ENCODE data around the gene DFFA. TPM values are rescaled to one million over a fixed set of nuclear protein-coding genes. Genes with fewer than 3 reads are reported as not detected.
A peak's percentile ranks its signal among the peaks of the same experiment; 100 is the strongest.

DFFA gene
- total and polyA plus RNA-seq, 2 experiments from 2014 or later = 24.1 to 30.0 TPM

GRCh38 chr1:10510520-10511493 is 38.5 kb upstream of the DFFA start:
- Histone ChIP-seq H3K9me2 (replicated peaks; ENCODE audit: insufficient read depth) (no peaks in the 10 kb centered on the region), H4K20me1 (ENCODE audit: insufficient read depth, poor library complexity, severe bottlenecking) (peaks cover 55% of the 10 kb centered on the region), H3K4me1 (ENCODE audit: insufficient read depth) (peaks cover 22% of the 10 kb centered on the region), H3K9me3 (ENCODE audit: low read depth) (no peaks in the 10 kb centered on the region), H3K79me2 (peaks cover 82% of the 10 kb centered on the region), H3K27ac (no peak overlapping the region), H3K27me3 (no peaks in the 10 kb centered on the region), H3K36me3 (replicated peaks; ENCODE audit: insufficient read depth, low read depth) (no peaks in the 10 kb centered on the region), H2AFZ (no peak overlapping the region), H3K4me3 (no peak overlapping the region), H3K4me2 (no peak overlapping the region)
- peak; percentile 47 for DNase-seq (ENCODE audit: low spot score)
- TF ChIP-seq CTCF (IDR thresholded peaks at IDR 0.05; ENCODE audit: poor library complexity) = no peak
- 68% methylated on average over 12 of the region's 12 CpGs for WGBS (ENCODE audit: low lambda C conversion rate, missing lambda C conversion rate)

GRCh38 chr1:10509809-10510509 is 37.6 kb upstream of the DFFA start:
- Histone ChIP-seq H2AFZ (no peak overlapping the region), H3K9me2 (replicated peaks; ENCODE audit: insufficient read depth) (no peaks in the 10 kb centered on the region), H3K79me2 (peaks cover 82% of the 10 kb centered on the region), H3K27ac (no peak overlapping the region), H3K27me3 (no peaks in the 10 kb centered on the region), H3K4me2 (no peak overlapping the region), H3K9me3 (ENCODE audit: low read depth) (no peaks in the 10 kb centered on the region), H3K4me3 (no peak overlapping the region), H3K4me1 (ENCODE audit: insufficient read depth) (peaks cover 19% of the 10 kb centered on the region), H3K36me3 (replicated peaks; ENCODE audit: insufficient read depth, low read depth) (no peaks in the 10 kb centered on the region), H4K20me1 (ENCODE audit: insufficient read depth, poor library complexity, severe bottlenecking) (peaks cover 50% of the 10 kb centered on the region)
- no peak for DNase-seq (ENCODE audit: low spot score)
- 83% methylated on average over 6 of the region's 6 CpGs for WGBS (ENCODE audit: low lambda C conversion rate, missing lambda C conversion rate)
- TF ChIP-seq EZH2phosphoT487 (IDR thresholded peaks at IDR 0.05; ENCODE audit: low read depth, severe bottlenecking, unreplicated experiment) (no peak), EZH2 (IDR thresholded peaks at IDR 0.05; ENCODE audit: borderline replicate concordance) (no peak), CTCF (IDR thresholded peaks at IDR 0.05; ENCODE audit: poor library complexity) (no peak)

GRCh38 chr1:10508511-10508951 is 36.2 kb upstream of the DFFA start:
- TF ChIP-seq CTCF (IDR thresholded peaks at IDR 0.05; ENCODE audit: poor library complexity) = no peak
- H3K9me3 ChIP-seq (ENCODE audit: low read depth) = no peaks in the 10 kb centered on the region
- H2AFZ ChIP-seq = no peak overlapping the region
- H3K9me2 ChIP-seq (replicated peaks; ENCODE audit: insufficient read depth) = no peaks in the 10 kb centered on the region
- no peak overlapping the region for H3K4me2 ChIP-seq
- H3K4me1 ChIP-seq (ENCODE audit: insufficient read depth) = peaks cover 19% of the 10 kb centered on the region
- H3K27ac ChIP-seq = no peak overlapping the region
- H3K4me3 ChIP-seq = no peak overlapping the region
- WGBS (ENCODE audit: low lambda C conversion rate, missing lambda C conversion rate) = 63% methylated on average over 3 of the region's 3 CpGs
- H3K27me3 ChIP-seq = no peaks in the 10 kb centered on the region
- peaks cover 83% of the 10 kb centered on the region for H3K79me2 ChIP-seq
- peaks cover 41% of the 10 kb centered on the region for H4K20me1 ChIP-seq (ENCODE audit: insufficient read depth, poor library complexity, severe bottlenecking)
- DNase-seq (ENCODE audit: low spot score) = no peak
- H3K36me3 ChIP-seq (replicated peaks; ENCODE audit: insufficient read depth, low read depth) = no peaks in the 10 kb centered on the region
